HEK293 (cell line): ENCODE results near the gene ARHGEF7.

Experiments used
- CTCF ChIA-PET: fragments of 350-600 bp; formaldehyde crosslinking; extraction: SDS; loops from one replicate; lab custom pipeline; 2021; ENCODE audit warnings: antibody characterized with exemption; lab: Yijun Ruan, JAX
- POLR2A ChIA-PET: fragments of 300-600 bp; formaldehyde crosslinking; extraction: SDS; loops from one replicate; lab custom pipeline; 2020; ENCODE audit warnings: antibody characterized with exemption, inconsistent platforms; lab: Yijun Ruan, JAX
- H3K27ac ChIP-seq: fragments of 200-500 bp; sonication (Bioruptor generic); 2 replicates; pipeline ENCODE4 v1.5.1; 2014; ENCODE audit warnings: low read depth, low read length, control low read depth, inconsistent platforms; ENCODE audit errors: extremely low read depth
- H3K36me3 ChIP-seq, 2 experiments: fragments of 200-500 bp in 1 of 2; sonication (Bioruptor generic) in 1 of 2; 1 replicate in 1 of 2; 2 replicates in 1 of 2; pipeline ENCODE4 v1.5.1; 2014 to 2017; ENCODE audit warnings: inconsistent platforms in 2 of 2, low read length in 2 of 2; ENCODE audit not compliant: control insufficient read depth in 2 of 2, insufficient read depth in 1 of 2
- H3K4me1 ChIP-seq: fragments of 200-500 bp; sonication (Bioruptor generic); 2 replicates; pipeline ENCODE4 v1.5.1; 2014; ENCODE audit warnings: mild to moderate bottlenecking, low read length, inconsistent platforms; ENCODE audit not compliant: control insufficient read depth, insufficient read depth
- H3K4me3 ChIP-seq: 2 replicates; pipeline ENCODE4 v1.5.1; 2011; ENCODE audit warnings: low read depth, mild to moderate bottlenecking, control low read depth, low read length, moderate library complexity
- H3K9me3 ChIP-seq: fragments of 200-500 bp; sonication (Bioruptor generic); 2 replicates; pipeline ENCODE4 v1.5.1; 2014; ENCODE audit warnings: low read depth, low read length, inconsistent platforms; ENCODE audit not compliant: control insufficient read depth, insufficient read depth
- MZF1 ChIP-seq: fragments of 450-650 bp; formaldehyde crosslinking; IDR thresholded peaks from 2 replicates; pipeline ENCODE4 v1.5.1; 2017; ENCODE audit warnings: missing biosample characterization, missing genetic modification characterization, borderline replicate concordance
- PATZ1 ChIP-seq: fragments of 450-650 bp; formaldehyde crosslinking; IDR thresholded peaks from 2 replicates; pipeline ENCODE4 v1.5.1; 2016; ENCODE audit warnings: missing biosample characterization, missing genetic modification characterization
- ZBTB21 ChIP-seq: fragments of 450-650 bp; formaldehyde crosslinking; IDR thresholded peaks from 2 replicates; pipeline ENCODE4 v1.5.1; 2017; ENCODE audit warnings: missing biosample characterization, missing genetic modification characterization
- ZFP41 ChIP-seq: fragments of 450-650 bp; formaldehyde crosslinking; IDR thresholded peaks from 2 replicates; pipeline ENCODE4 v1.5.1; 2016; ENCODE audit warnings: missing biosample characterization, missing genetic modification characterization, borderline replicate concordance
- ZNF157 ChIP-seq: fragments of 450-650 bp; formaldehyde crosslinking; IDR thresholded peaks from 2 replicates; pipeline ENCODE4 v1.5.1; 2016; ENCODE audit warnings: missing biosample characterization, missing genetic modification characterization
- ZNF18 ChIP-seq: fragments of 450-650 bp; formaldehyde crosslinking; IDR thresholded peaks from 2 replicates; pipeline ENCODE4 v1.5.1; 2016; ENCODE audit warnings: missing biosample characterization, missing genetic modification characterization
- ZNF23 ChIP-seq: fragments of 450-650 bp; formaldehyde crosslinking; IDR thresholded peaks from 2 replicates; pipeline ENCODE4 v1.5.1; 2016; ENCODE audit warnings: missing biosample characterization, missing genetic modification characterization, borderline replicate concordance
- ZNF248 ChIP-seq: fragments of 450-650 bp; formaldehyde crosslinking; IDR thresholded peaks from 2 replicates; pipeline ENCODE4 v1.5.1; 2017; ENCODE audit warnings: missing biosample characterization, missing genetic modification characterization
- ZNF341 ChIP-seq: fragments of 450-650 bp; formaldehyde crosslinking; IDR thresholded peaks from 2 replicates; pipeline ENCODE4; 2016; ENCODE audit warnings: low read depth, missing biosample characterization, missing genetic modification characterization
- ZNF350 ChIP-seq: fragments of 450-650 bp; formaldehyde crosslinking; IDR thresholded peaks from 2 replicates; pipeline ENCODE4 v1.5.0; 2017; ENCODE audit warnings: missing biosample characterization, mild to moderate bottlenecking, missing genetic modification characterization
- ZNF37A ChIP-seq: fragments of 450-650 bp; IDR thresholded peaks from 2 replicates; pipeline ENCODE4 v1.5.1; 2018; ENCODE audit warnings: missing biosample characterization, missing genetic modification characterization
- ZNF501 ChIP-seq: fragments of 450-650 bp; formaldehyde crosslinking; IDR thresholded peaks from 2 replicates; pipeline ENCODE4 v1.5.1; 2016; ENCODE audit warnings: missing biosample characterization, missing genetic modification characterization
- ZNF529 ChIP-seq: fragments of 450-650 bp; formaldehyde crosslinking; IDR thresholded peaks from 2 replicates; pipeline ENCODE4 v1.5.1; 2017; ENCODE audit warnings: missing genetic modification characterization, missing biosample characterization; ENCODE audit not compliant: insufficient replicate concordance
- ZNF555 ChIP-seq: fragments of 450-650 bp; formaldehyde crosslinking; conservative IDR thresholded peaks from 2 replicates; pipeline ENCODE4 v1.5.1; 2017; ENCODE audit warnings: missing biosample characterization, mild to moderate bottlenecking, missing genetic modification characterization, inconsistent platforms
- ZNF664 ChIP-seq: fragments of 450-650 bp; formaldehyde crosslinking; IDR thresholded peaks from 2 replicates; pipeline ENCODE4 v1.5.1; 2016; ENCODE audit warnings: missing biosample characterization, missing genetic modification characterization
- ZNF777 ChIP-seq: fragments of 450-650 bp; formaldehyde crosslinking; IDR thresholded peaks from 2 replicates; pipeline ENCODE4 v1.5.1; 2017; ENCODE audit warnings: missing biosample characterization, missing genetic modification characterization, borderline replicate concordance
- ZNF830 ChIP-seq: fragments of 450-650 bp; IDR thresholded peaks from 2 replicates; pipeline ENCODE4 v1.5.0; 2018; ENCODE audit warnings: missing biosample characterization, missing genetic modification characterization, low read depth, mild to moderate bottlenecking, moderate library complexity
- ZSCAN5A ChIP-seq: fragments of 450-650 bp; formaldehyde crosslinking; IDR thresholded peaks from 2 replicates; pipeline ENCODE4 v1.5.1; 2016; ENCODE audit warnings: missing biosample characterization, missing genetic modification characterization
- ZXDB ChIP-seq: fragments of 450-650 bp; formaldehyde crosslinking; IDR thresholded peaks from 2 replicates; pipeline ENCODE4 v1.5.1; 2016; ENCODE audit warnings: missing biosample characterization, missing genetic modification characterization
- TF ChIP-seq, protein P1 (sequence below): fragments of 450-650 bp; IDR thresholded peaks from 2 replicates; pipeline ENCODE4 v1.5.1; 2018; ENCODE audit warnings: missing biosample characterization, mild to moderate bottlenecking, missing genetic modification characterization
- TF ChIP-seq, protein P2 (sequence below): fragments of 450-650 bp; formaldehyde crosslinking; IDR thresholded peaks from 2 replicates; pipeline ENCODE4 v1.5.1; 2016; ENCODE audit warnings: missing biosample characterization, missing genetic modification characterization

The ARHGEF7 gene

DNA sequence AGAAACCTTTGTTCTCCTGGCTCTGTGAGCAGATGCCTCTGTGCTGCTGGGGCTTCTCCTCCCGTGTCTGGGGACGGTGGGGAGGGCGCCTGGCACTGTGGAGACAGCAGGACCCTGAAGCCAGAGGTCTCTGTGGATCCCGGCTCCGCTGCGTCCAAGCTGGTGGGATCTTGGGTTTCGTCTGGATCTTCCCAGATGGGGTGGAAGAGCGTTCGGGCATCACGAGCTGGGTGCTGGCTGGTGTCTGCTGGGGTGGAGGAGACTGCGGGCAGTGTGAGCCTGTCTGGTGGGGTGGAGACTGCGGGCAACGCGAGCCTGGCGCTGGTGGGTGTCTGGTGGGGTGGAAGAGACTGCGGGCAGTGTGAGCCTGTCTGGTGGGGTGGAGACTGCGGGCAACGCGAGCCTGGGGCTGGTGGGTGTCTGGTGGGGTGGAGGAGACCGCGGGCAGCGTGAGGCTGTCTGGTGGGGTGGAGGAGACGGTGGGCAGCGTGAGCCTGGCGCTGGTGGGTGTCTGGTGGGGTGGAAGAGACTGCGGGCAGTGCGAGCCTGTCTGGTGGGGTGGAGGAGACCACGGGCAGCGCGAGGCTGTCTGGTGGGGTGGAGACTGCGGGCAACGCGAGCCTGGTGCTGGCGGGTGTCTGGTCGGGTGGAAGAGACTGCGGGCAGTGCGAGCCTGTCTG is 211.0 kb downstream of the ARHGEF7 start:
- no peaks in the 10 kb centered on the region for H3K9me3 ChIP-seq
- CTCF ChIA-PET: no interaction called here
- H3K27ac ChIP-seq: no peak overlapping the region
- no peaks in the 10 kb centered on the region for H3K4me1 ChIP-seq
- H3K36me3 ChIP-seq: no peaks in the 10 kb centered on the region
- POLR2A ChIA-PET: no interaction called here
- TF ChIP-seq MZF1 (tag by site-specific recombination) (no peak), ZSCAN5A (tag by site-specific recombination) (no peak), ZXDB (tag by site-specific recombination) (no peak), ZNF248 (no peak), ZNF830 (tag by site-specific recombination) (no peak), ZFP41 (no peak), ZNF777 (tag by site-specific recombination) (no peak)
- TF ChIP-seq, protein P1, sequence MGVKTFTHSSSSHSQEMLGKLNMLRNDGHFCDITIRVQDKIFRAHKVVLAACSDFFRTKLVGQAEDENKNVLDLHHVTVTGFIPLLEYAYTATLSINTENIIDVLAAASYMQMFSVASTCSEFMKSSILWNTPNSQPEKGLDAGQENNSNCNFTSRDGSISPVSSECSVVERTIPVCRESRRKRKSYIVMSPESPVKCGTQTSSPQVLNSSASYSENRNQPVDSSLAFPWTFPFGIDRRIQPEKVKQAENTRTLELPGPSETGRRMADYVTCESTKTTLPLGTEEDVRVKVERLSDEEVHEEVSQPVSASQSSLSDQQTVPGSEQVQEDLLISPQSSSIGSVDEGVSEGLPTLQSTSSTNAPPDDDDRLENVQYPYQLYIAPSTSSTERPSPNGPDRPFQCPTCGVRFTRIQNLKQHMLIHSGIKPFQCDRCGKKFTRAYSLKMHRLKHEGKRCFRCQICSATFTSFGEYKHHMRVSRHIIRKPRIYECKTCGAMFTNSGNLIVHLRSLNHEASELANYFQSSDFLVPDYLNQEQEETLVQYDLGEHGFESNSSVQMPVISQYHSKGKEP (tag by site-specific recombination): no peak
- TF ChIP-seq, protein P2, sequence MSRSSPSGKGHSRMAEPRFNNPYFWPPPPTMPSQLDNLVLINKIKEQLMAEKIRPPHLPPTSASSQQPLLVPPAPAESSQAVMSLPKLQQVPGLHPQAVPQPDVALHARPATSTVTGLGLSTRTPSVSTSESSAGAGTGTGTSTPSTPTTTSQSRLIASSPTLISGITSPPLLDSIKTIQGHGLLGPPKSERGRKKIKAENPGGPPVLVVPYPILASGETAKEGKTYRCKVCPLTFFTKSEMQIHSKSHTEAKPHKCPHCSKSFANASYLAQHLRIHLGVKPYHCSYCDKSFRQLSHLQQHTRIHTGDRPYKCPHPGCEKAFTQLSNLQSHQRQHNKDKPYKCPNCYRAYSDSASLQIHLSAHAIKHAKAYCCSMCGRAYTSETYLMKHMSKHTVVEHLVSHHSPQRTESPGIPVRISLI (tag by site-specific recombination): no peak
- H3K4me3 ChIP-seq: no peak overlapping the region

DNA sequence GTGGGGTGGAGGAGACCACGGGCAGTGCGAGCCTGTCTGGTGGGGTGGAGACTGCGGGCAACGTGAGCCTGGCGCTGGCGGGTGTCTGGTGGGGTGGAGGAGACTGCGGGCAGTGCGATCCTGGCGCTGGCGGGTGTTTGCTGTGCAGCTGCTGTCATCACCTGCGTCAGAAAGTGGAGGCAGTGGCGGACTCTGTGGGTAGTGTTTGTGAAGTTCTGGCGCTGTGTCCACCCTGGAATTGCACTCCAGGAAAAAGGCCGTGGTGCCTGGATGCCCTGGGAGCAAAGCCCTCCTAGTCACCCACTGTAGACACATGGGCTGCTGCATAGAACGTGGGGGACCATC is 211.5 kb downstream of the ARHGEF7 start:
- TF ChIP-seq ZNF157 (tag by site-specific recombination): no peak
- no peak for TF ChIP-seq ZNF529 (tag by site-specific recombination)
- no peak for TF ChIP-seq ZNF18 (tag by site-specific recombination)
- TF ChIP-seq ZNF350 (tag by site-specific recombination): no peak
- no peak for TF ChIP-seq ZNF37A (tag by site-specific recombination)
- no peaks in the 10 kb centered on the region for H3K4me1 ChIP-seq
- H3K9me3 ChIP-seq: no peaks in the 10 kb centered on the region
- H3K36me3 ChIP-seq: no peaks in the 10 kb centered on the region
- H3K4me3 ChIP-seq: no peak overlapping the region
- H3K27ac ChIP-seq: no peak overlapping the region
- ChIA-PET CTCF (interaction anchor here (0.5 kb wide), 1 partner anchor 33 kb away, joined by 3 read pairs; no protein-coding TSS in a partner anchor), POLR2A (no interaction called here)

GRCh38 chr13:111326981-111327642 is 212.0 kb downstream of the ARHGEF7 start:
- H3K4me1 ChIP-seq: no peaks in the 10 kb centered on the region
- no peaks in the 10 kb centered on the region for H3K36me3 ChIP-seq
- CTCF ChIA-PET: interaction anchor here (0.5 kb wide), 1 partner anchor 33 kb away, joined by 3 read pairs; no protein-coding TSS in a partner anchor
- POLR2A ChIA-PET: no interaction called here
- no peak overlapping the region for H3K4me3 ChIP-seq
- TF ChIP-seq ZNF664 (tag by site-specific recombination) (no peak), ZNF555 (tag by site-specific recombination) (no peak), PATZ1 (tag by site-specific recombination) (no peak), ZNF23 (tag by site-specific recombination) (no peak), ZNF501 (tag by site-specific recombination) (no peak), ZNF341 (tag by site-specific recombination) (no peak), ZBTB21 (no peak)
- no peaks in the 10 kb centered on the region for H3K9me3 ChIP-seq
- no peak overlapping the region for H3K27ac ChIP-seq
